Stimulated activated memory B cell treated with anti-CD40 and anti-IgM and Interleukin-4, amounts not matched to agents 10 μg/mL and 1 μg/mL and 100 μg/mL, for 72 hours (primary cell): Measurements from ENCODE around the gene NT5C2.
"Not testable (repeated sequence)": the region's sequence is repeated elsewhere in the genome, so short reads cannot be mapped to it uniquely, and the experiment has no call there.

Source experiments
- ATAC-seq: fragments of 150-1000 bp; cut with Tn5 transposase; 2 replicates; pipeline ENCODE4 v1.10.0; 2021
- H3K27ac Mint-ChIP-seq: one replicate; pipeline ENCODE4 v1.8.0; 2022; ENCODE audit warnings: mild to moderate bottlenecking, mixed read lengths
- H3K27me3 Mint-ChIP-seq: one replicate; pipeline ENCODE4 v1.8.0; 2022; ENCODE audit warnings: mixed read lengths
- H3K36me3 Mint-ChIP-seq: one replicate; pipeline ENCODE4 v1.8.0; 2022; ENCODE audit warnings: mixed read lengths
- H3K4me1 Mint-ChIP-seq: one replicate; pipeline ENCODE4 v1.8.0; 2022; ENCODE audit warnings: mixed read lengths
- H3K4me3 Mint-ChIP-seq: one replicate; pipeline ENCODE4 v1.8.0; 2022; ENCODE audit warnings: mild to moderate bottlenecking, moderate library complexity, mixed read lengths
- H3K9me3 Mint-ChIP-seq: one replicate; pipeline ENCODE4 v1.8.0; 2022; ENCODE audit warnings: mixed read lengths

Gene NT5C2

GRCh38 chr10:103193107-103193819 lies at the start of gene NT5C2:
Gene NT5C2, minus strand, starts transcription at chr10:103193272. Its CDS starts 18,314 bp downstream, at chr10:103174958.
- H3K4me1 Mint-ChIP-seq = peaks cover 43% of the 10 kb centered on the region
- no peaks in the 10 kb centered on the region for H3K9me3 Mint-ChIP-seq
- peak within 1 kb of the TSS; percentile 100 for H3K4me3 Mint-ChIP-seq
- peaks cover 11% of the 10 kb centered on the region for H3K36me3 Mint-ChIP-seq
- peak; percentile 91 for ATAC-seq
- peak within 1 kb of the TSS; percentile 100 for H3K27ac Mint-ChIP-seq
- H3K27me3 Mint-ChIP-seq = no peaks in the 10 kb centered on the region

GRCh38 chr10:103241262-103242011 lies 48.4 kb upstream of the NT5C2 start:
- H3K4me1 Mint-ChIP-seq = peaks cover 25% of the 10 kb centered on the region
- no peaks in the 10 kb centered on the region for H3K27me3 Mint-ChIP-seq
- H3K4me3 Mint-ChIP-seq = no peak overlapping the region
- ATAC-seq = peak; percentile 17
- H3K27ac Mint-ChIP-seq = peak overlapping the region; percentile 57
- H3K9me3 Mint-ChIP-seq = no peaks in the 10 kb centered on the region
- H3K36me3 Mint-ChIP-seq = no peaks in the 10 kb centered on the region

- no peaks in the 10 kb centered on the region for H3K9me3 Mint-ChIP-seq
- H3K36me3 Mint-ChIP-seq = no peaks in the 10 kb centered on the region
- ATAC-seq = no peak
- H3K4me3 Mint-ChIP-seq = no peak overlapping the region
- no peak overlapping the region for H3K27ac Mint-ChIP-seq
- H3K4me1 Mint-ChIP-seq = peaks cover 23% of the 10 kb centered on the region
- no peaks in the 10 kb centered on the region for H3K27me3 Mint-ChIP-seq
These were observed 45.6 kb upstream of the NT5C2 start for GRCh38 chr10:103238506-103239252.

GRCh38 chr10:103235775-103236174 lies 42.7 kb upstream of the NT5C2 start:
- Mint-ChIP-seq H3K4me3 (no peak overlapping the region), H3K9me3 (no peaks in the 10 kb centered on the region), H3K36me3 (no peaks in the 10 kb centered on the region), H3K27ac (no peak overlapping the region), H3K4me1 (peaks cover 23% of the 10 kb centered on the region), H3K27me3 (no peaks in the 10 kb centered on the region)
- no peak for ATAC-seq

DNA sequence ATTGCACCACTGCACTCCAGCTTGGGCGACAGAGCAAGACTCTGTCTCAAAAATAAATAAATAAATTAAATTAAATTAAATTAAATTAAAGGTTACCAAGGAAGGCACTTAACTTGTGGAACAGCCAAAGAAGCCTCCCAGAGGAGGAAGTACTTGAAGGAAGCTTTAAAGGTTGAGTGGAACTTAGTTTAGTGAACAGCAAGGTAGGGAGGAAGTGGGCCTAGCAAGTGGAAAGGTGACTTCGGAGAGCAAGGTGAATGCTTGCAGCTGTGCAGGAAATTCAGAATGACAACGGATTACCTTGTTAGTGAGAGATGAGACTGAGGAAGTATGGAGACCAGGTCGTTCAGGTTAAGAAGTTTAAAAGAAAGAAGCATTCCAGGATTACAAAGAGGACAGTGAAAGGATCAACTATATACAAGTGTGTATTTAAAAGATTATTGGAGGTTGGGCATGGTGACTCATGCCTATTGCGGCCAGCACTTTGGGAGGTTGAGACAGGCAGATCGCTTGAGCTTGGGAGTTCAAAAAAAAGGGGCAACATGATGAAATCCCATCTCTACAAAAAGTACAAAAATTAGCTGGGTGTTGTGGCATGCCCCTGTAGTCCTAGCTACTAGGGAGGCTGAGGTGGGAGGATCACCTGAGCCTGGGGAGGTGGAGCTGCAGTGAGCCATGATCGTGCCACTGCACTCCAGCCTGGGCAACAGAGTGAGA lies 39.9 kb upstream of the NT5C2 start:
- H3K27ac Mint-ChIP-seq = no peak overlapping the region
- H3K9me3 Mint-ChIP-seq = no peaks in the 10 kb centered on the region
- H3K27me3 Mint-ChIP-seq = no peaks in the 10 kb centered on the region
- no peak for ATAC-seq
- H3K4me3 Mint-ChIP-seq = no peak overlapping the region
- no peaks in the 10 kb centered on the region for H3K36me3 Mint-ChIP-seq
- peaks cover 13% of the 10 kb centered on the region for H3K4me1 Mint-ChIP-seq

DNA sequence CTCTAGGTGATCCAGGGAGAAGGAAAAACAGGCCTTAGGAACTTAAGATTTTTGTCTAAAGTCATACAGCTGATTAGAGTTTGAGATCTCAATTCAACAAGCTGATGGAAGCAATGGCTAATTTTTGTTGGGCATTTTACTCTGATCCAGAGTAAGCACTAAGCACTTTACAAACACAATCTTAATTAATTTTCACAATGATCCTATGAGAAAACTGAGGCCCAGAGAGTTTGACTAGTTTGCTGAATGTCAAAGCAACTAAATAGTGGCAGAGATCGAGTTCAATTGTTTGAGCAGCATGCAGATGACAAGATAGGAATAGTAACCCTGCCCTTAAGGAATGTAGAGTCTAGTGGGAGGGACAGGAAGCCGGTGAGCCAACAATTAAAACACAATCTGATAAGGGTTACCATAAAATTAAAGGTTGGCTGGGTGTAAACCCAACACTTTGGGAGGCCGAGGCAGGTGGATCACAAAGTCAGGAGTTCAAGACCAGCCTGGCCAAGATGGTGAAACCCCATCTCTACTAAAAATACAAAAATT lies 39.1 kb upstream of the NT5C2 start:
- H3K4me1 Mint-ChIP-seq = peaks cover 13% of the 10 kb centered on the region
- H3K4me3 Mint-ChIP-seq = no peak overlapping the region
- no peaks in the 10 kb centered on the region for H3K36me3 Mint-ChIP-seq
- ATAC-seq = no peak
- H3K27ac Mint-ChIP-seq = no peak overlapping the region
- H3K27me3 Mint-ChIP-seq = no peaks in the 10 kb centered on the region
- no peaks in the 10 kb centered on the region for H3K9me3 Mint-ChIP-seq

GRCh38 chr10:103231047-103231551 lies 38.0 kb upstream of the NT5C2 start:
- H3K4me1 Mint-ChIP-seq = peaks cover 13% of the 10 kb centered on the region
- H3K36me3 Mint-ChIP-seq = no peaks in the 10 kb centered on the region
- no peak for ATAC-seq
- no peaks in the 10 kb centered on the region for H3K9me3 Mint-ChIP-seq
- H3K4me3 Mint-ChIP-seq = no peak overlapping the region
- H3K27me3 Mint-ChIP-seq = no peaks in the 10 kb centered on the region
- no peak overlapping the region for H3K27ac Mint-ChIP-seq

GRCh38 chr10:103227416-103227815 lies 34.3 kb upstream of the NT5C2 start:
- Mint-ChIP-seq H3K36me3 (peaks cover 8% of the 10 kb centered on the region), H3K9me3 (peaks cover 13% of the 10 kb centered on the region)

GRCh38 chr10:103225939-103226338 lies 32.9 kb upstream of the NT5C2 start:
- Mint-ChIP-seq H3K27ac (no peak overlapping the region), H3K9me3 (peaks cover 16% of the 10 kb centered on the region), H3K4me3 (no peak overlapping the region), H3K27me3 (no peaks in the 10 kb centered on the region), H3K4me1 (no peaks in the 10 kb centered on the region), H3K36me3 (peaks cover 12% of the 10 kb centered on the region)
- no peak for ATAC-seq

More at GRCh38 chr10:103227416-103227815, 34.3 kb upstream of the NT5C2 start:
- H3K4me1 Mint-ChIP-seq = no peaks in the 10 kb centered on the region
- no peak for ATAC-seq
- H3K27ac Mint-ChIP-seq = no peak overlapping the region
- no peak overlapping the region for H3K4me3 Mint-ChIP-seq
- no peaks in the 10 kb centered on the region for H3K27me3 Mint-ChIP-seq

DNA sequence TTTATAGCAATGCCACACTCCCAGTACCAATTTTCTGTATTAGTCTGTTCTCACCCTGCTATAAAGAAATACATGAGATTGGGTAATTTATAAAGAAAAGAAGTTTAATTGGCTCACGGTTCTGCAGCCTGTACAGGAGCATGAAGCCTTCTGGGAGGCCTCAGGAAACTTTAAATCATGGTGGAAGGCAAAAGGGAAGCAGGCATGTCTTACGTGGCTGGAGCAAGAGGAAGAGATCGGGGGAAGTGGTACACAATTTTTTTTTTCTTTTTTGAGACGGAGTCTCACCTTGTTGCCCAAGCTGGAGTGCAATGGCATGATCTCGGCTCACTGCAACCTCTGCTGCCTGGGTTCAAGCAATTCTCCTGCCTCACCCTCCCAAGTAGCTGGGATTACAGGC lies 31.6 kb upstream of the NT5C2 start:
- ATAC-seq, H3K4me3 Mint-ChIP-seq, H3K27ac Mint-ChIP-seq, H3K4me1 Mint-ChIP-seq, H3K27me3 Mint-ChIP-seq: not testable (repeated sequence)
- Mint-ChIP-seq H3K36me3 (peaks cover 12% of the 10 kb centered on the region), H3K9me3 (peaks cover 16% of the 10 kb centered on the region)

DNA sequence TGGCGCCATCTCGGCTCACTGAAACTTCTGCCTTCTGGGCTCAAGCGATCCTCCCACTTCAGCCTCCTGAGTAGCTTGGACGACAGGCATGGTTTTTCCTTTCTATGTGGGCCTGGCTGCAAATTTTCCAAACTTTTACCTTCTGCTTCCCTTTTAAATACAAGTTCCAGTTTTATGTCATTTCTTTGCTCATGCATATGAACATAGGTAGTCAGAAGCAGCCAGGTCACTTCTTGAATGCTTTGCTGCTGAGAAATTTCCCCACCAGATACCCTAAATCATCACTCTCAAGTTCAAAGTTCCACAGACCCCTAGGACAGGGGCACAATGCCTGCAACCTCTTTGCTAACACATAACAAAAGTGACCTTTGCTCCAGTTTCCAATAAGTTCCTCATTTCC lies 31.1 kb upstream of the NT5C2 start:
- H3K4me1 Mint-ChIP-seq = no peaks in the 10 kb centered on the region
- peaks cover 16% of the 10 kb centered on the region for H3K9me3 Mint-ChIP-seq
- peaks cover 12% of the 10 kb centered on the region for H3K36me3 Mint-ChIP-seq
- no peak overlapping the region for H3K4me3 Mint-ChIP-seq
- H3K27ac Mint-ChIP-seq = no peak overlapping the region
- no peaks in the 10 kb centered on the region for H3K27me3 Mint-ChIP-seq
- ATAC-seq = no peak

DNA sequence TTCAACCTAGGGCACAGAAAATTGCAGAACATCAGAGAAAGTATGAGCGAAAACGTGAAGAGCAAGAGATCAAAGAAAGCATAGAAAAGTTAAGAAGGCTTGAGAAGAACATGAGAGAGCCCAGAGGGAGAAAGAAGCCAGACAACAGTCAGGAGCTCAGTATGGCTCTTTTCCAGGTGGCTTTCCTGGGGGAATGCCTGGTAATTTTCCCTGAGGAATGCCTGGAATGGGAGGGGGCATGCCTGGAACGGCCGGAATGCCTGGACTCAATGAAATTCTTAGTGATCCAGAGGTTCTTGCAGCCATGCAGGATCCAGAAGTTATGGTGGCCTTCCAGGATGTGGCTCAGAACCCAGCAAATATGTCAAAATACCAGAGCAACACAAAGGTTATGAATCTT lies 23.3 kb upstream of the NT5C2 start:
- H3K4me3 Mint-ChIP-seq, H3K4me1 Mint-ChIP-seq, H3K27ac Mint-ChIP-seq, H3K27me3 Mint-ChIP-seq, ATAC-seq: not testable (repeated sequence)
- peaks cover 11% of the 10 kb centered on the region for H3K9me3 Mint-ChIP-seq
- peaks cover 14% of the 10 kb centered on the region for H3K36me3 Mint-ChIP-seq

GRCh38 chr10:103215601-103216000 lies 22.5 kb upstream of the NT5C2 start:
- Mint-ChIP-seq H3K27ac (no peak overlapping the region), H3K4me1 (no peaks in the 10 kb centered on the region), H3K36me3 (peaks cover 14% of the 10 kb centered on the region), H3K27me3 (no peaks in the 10 kb centered on the region), H3K4me3 (no peak overlapping the region), H3K9me3 (peaks cover 11% of the 10 kb centered on the region)
- no peak for ATAC-seq

GRCh38 chr10:103210262-103210661 lies 17.2 kb upstream of the NT5C2 start:
- peaks cover 22% of the 10 kb centered on the region for H3K9me3 Mint-ChIP-seq
- ATAC-seq, H3K4me1 Mint-ChIP-seq, H3K4me3 Mint-ChIP-seq, H3K27ac Mint-ChIP-seq: not testable (repeated sequence)
- H3K27me3 Mint-ChIP-seq = peaks cover 13% of the 10 kb centered on the region
- H3K36me3 Mint-ChIP-seq = peaks cover 23% of the 10 kb centered on the region
